ENCODE results near the gene CPT1A.
A peak's percentile ranks its signal among the peaks of the same experiment; 100 is the strongest.

CPT1A gene

DNA sequence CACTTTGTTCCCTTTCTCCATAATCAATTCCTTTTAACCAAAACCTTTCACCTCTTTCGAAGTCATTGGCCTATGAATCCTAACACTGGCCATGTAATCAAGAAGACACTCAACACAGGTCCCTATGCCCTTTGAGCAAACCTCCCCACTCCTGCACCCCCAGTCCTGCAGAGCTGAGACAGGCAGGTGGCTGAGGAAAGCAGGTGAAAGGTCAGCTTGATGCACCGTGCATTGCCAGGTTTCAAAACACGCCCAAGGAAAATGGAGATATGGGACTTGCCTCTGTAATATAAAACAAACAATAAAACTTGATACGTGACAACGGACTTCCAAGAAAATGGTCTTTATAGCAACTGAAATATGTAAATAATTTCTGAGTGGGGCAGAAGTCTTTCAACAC lies 10.6 kb downstream of the CPT1A start:
- no peak for DNase-seq (ENCODE audit: low read depth)

DNA sequence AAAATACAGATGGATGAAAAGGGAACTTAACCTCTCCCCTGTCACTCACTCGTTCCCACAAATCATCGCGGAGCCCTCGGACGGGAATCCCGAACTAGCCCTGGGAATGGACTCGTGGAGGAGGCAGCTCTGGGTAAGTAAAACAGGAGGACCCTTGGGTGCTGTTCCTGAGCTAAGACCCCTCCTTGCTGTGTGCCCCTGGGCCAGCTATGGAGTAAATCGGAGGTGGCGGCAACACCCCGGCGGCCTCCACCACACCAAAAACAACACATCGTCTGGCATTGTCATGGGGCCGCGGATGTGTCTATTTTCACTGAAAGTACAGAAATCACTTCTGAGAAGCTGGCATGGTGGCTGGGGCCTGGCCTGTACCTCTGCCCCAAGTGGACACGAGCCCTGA lies 12.1 kb downstream of the CPT1A start:
- DNase-seq (ENCODE audit: low read depth), result no peak

DNA sequence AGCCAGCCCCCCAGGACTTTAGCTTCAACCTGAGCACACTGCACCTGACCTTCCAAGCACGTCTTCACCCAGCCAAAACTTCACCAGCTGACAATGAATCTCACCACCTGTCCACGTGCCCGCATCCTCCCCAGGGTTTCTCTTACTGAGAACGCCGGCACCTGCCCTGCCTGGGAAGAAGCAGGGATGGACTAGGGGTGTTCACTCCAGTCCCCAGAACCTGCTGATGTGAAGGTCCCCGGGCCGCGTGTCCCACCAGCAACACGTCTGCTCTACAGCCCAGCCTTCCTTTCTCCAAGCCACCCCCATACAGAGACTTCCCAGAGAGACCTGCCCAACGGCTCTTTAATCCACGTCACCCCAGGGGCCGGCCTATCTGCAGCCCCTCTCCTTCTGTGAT lies 12.8 kb downstream of the CPT1A start:
- DNase-seq (ENCODE audit: low read depth), result no peak

DNA sequence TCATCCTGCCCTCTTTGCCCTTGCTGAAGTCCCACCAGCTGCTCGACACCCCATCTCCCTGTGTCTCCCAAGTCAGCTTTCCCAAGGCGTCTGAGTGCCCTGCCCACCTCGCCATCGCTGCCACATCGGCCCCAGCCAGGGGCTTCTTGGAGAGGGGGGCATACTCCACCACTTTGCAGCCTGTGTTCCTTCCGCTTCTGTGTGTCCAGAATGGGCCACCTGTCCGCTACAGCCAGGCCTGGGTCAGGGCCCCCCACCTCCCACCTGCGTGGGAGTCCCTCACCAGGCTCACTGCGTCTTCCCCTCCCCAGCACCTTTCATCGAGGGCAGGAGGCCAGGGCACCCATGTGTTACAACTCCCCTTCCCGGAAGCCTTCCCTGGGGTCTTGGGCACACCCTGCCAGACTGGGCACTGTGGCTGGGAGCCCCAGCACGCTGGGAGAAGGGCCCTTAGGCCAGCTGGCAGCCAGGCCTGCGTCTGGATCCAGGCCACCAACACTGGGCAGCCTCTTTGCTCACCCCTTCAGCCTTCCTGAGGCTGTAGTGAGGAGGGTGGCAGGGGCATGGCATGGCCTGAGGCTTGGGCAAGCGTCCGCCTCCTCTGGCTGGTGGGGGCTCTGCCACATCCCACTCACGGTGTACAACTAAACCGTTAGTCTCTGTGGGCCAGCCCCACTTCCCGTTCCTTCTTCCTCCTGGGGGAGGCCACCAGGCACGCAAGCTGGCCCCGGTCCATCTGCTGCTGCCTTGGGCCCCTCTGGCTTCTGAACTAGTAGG lies 13.4 kb downstream of the CPT1A start:
- no peak for DNase-seq (ENCODE audit: low read depth)

DNA sequence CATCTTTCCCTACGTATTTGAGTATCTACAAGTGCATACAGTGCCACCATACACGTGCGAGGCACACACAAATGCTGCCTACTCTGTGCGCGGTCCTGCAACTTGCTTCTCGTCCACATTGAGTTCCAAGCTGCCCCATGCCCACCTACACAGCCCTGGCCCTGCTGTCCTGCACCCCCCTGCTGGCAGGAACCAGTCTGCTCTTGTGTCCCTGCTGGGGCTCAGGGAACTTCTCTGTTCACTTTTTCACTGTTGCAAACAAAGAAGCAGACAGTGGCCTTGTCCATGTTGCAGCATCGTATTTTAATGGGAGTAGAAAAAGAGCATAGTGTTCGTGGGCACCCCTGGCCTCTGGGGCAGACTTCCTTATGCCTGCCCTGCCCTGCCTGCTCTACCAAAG lies 14.0 kb downstream of the CPT1A start:
- DNase-seq (ENCODE audit: low read depth), result no peak

DNA sequence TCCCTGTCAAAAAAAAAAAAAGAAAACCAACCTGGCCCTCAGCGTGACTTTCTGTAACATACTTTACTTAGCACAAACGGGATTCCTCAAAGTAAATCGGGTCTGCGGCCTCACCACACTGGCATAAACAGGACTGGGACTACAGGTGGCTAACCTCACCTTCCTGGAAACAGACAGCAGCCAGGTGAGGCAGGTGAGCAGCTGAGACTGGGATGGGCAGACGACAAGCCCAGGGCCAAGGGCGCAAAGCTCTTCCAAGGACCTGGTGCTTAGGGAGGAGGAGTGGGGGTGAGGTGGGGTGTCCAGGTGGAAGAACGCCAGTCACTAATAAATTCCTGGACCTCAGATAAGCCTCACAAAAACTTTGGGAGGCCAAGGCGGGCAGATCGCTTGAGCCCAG lies 15.0 kb downstream of the CPT1A start:
- no peak for DNase-seq (ENCODE audit: low read depth)

DNA sequence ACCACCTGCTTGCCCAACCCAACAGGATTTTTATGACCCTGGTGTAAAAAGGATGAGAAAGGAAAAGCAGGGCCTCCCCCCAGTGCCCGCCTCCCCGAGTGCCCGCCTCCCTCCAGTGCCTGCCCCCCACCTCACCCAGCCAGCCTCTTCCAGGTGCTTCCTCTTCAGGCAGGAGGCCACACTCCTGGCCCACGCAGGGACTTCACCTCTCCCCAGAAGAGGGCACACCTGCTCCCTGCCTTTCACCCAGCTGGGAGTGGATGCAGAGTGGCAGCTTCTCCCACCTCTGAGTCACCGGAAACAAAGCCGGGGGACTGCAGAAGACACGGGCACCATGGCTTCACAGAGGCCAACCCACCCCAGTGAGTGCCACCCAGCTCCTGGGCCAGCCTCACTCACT lies 16.1 kb downstream of the CPT1A start:
- DNase-seq (ENCODE audit: low read depth), result peak; percentile 35

DNA sequence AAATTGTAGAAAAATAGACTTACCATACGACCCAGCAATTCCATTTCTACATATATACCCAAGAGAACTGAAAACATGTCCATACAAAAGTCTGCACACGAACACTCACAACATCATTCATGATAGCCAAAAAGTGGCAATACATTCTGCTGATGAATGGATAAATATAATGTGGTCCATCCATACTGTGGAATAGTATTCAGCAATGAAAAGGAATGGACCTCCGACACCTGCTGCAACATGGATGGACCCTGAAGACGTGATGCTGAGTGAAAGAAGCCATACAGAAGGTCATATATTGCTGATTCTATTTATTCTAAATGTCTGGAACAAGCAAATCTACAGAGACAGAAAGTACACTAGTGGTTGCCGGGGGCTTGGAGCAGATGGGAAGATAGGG lies 19.2 kb downstream of the CPT1A start:
- no peak for DNase-seq (ENCODE audit: low read depth)

DNA sequence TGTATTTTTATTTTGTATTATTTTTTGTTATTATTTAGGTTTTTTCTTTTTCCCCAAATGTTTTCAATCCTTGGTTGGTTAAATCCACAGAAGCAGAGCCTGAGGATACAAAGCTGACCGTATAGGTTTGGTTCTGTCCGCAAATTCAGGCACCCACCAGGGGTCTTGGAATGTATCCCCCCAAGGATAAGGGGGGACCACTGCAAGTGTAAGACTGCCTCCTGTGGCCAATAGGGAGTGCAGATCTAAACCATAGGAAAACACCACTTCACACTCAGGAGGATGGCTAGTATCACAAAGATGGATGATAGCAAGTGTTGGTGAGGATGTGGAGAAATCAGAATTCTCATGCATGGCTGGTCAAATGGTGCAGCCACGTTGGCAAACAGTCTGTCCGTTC lies 20.0 kb downstream of the CPT1A start:
- DNase-seq (ENCODE audit: low read depth), result no peak

DNA sequence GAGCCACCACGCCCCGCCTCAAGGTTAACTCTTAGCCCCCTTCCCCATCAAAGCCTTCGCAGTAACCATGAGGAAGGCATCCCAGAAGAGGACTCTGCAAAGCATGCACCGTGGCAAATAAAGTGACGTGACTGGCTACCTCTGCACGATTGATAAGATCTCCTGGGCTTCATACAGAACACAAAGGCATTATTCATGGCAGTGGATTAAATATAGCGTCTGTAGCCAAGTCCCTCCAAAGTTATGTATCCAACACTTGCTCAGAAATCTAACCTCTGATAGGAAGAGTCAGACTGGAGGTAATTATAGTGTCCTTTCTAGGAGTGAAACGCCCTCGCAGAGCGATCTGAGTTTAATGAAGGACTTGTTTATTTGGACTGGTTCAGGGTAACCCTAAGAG lies 22.4 kb downstream of the CPT1A start:
- no peak for DNase-seq (ENCODE audit: low read depth)

DNA sequence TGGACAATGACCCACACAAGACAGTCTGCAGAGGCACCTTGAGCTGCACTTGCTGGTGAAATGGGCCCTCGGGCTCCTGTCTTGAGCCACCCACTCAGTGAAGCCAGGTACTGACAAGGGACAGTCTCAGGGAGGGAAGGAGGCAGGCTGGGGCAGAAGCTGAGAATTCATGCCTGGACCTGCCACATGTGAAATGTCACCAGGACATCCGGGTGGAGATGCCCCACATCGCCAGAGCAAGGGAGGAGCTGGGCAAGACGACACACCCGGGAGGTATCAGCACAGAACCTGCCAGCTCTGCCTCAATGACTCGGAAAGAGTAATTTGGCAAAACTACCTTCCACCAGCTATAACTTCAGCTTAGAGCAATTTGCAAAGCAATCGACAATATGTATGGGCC lies 23.5 kb downstream of the CPT1A start:
- DNase-seq (ENCODE audit: low read depth), result no peak

DNA sequence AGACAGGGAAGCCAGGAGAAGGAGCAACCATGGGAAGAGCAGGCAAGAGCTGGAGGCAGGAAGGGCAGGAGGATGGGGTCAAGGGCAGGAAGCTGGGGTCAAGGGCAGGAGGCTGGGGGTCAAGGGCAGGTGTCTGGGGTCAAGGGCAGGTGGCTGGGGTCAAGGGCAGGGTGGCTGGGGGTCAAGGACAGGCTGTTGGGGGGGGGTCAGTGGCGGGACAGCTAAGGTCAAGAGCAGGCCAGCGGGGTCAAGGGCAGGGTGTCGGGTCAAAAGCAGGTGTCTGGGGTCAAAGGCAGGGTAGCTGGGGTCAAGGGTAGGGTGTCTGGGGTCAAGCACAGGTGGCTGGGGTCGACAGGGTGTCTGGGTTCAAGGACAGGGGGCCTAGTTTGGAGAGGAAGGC lies 24.2 kb downstream of the CPT1A start:
- no peak for DNase-seq (ENCODE audit: low read depth)

DNA sequence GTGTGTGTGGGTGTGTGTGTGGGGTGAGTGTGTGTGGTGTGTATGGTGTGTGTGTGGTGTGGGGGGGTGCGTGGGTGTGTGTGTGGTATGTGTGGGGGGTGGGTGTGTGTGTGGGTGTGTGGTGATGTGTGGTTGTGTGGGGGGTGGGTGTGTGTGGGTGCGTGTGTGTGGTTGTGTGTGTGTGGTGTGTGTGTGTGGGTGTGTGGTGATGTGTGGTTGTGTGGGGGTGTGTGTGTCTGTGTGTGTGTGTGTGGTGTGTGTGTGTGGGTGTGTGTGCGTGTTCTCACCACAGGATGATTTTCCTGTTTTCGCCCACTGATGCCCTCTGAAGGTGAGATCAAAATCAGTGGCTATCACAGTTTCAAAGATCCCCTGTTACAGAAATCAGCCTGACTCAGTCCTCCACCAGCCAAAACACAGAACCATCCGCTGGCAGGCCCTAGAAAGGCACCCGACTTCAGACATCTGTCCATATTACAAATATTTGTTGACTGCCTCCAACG lies 24.7 kb downstream of the CPT1A start:
- DNase-seq (ENCODE audit: low read depth), result no peak

DNA sequence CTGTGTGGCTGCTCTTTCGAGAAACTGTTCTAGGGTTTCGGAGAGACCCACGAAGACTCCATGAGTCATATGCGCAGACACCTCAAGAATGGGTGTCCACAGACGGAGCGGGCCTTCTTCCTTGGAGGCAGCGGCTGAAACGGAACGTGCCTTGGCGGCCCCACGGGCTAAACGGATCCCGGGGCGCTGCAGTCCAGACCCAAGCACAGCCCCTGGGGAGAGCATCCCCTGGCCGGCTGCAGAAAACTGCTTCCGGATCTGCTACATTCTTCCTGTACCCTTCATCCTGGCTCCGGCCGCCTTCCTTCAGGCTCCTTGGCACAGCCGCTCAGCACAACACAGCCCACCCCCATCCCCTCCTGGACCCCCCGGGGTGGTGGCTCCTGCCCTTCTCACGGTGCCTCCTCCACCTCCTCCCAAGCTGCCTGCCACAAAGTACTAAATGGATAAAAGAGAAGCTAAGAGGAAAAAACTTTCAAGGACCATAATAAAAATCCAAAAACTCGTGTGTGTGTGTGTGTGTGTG lies 25.4 kb downstream of the CPT1A start:
- DNase-seq (ENCODE audit: low read depth), result no peak

DNA sequence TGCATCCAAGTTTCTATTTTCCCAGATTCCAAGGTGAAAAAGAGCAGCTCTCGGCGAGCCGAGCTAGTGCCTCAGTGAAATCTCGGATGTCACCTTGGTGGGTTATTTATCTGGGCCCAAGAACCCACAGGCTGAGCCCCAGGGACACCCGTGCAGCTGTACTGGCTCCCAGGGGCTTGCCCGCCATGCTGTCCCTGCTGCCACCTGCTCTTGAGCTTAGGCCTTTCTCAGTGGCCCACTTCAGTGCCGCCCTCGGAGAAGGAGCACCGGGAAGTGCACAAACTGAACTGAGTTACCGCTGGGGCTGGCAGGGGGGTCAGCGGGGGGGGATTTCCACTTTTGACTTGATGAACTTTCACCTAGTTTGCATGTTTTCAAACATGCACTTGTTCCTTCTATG lies 27.9 kb downstream of the CPT1A start:
- no peak for DNase-seq (ENCODE audit: low read depth)

DNA sequence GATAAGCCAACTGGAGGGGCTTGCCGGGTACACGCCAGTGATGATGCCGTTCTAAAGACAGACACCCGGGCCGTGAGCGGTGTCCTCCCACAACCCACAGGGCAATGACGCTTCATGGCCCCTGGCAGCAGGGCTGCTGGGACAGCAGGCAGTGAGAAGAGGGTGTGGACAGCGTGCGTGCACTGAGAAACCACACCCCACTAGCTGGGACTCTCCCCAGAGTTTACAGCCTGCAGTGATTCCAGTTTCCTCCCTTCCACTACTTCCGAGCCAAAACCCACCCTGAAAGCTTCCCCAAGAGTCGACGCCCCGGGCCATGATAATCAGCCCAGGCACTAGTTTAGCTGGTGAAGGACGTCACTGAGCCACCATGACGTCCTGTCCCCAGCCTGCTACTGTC lies 29.2 kb downstream of the CPT1A start:
- no peak for DNase-seq (ENCODE audit: low read depth)

DNA sequence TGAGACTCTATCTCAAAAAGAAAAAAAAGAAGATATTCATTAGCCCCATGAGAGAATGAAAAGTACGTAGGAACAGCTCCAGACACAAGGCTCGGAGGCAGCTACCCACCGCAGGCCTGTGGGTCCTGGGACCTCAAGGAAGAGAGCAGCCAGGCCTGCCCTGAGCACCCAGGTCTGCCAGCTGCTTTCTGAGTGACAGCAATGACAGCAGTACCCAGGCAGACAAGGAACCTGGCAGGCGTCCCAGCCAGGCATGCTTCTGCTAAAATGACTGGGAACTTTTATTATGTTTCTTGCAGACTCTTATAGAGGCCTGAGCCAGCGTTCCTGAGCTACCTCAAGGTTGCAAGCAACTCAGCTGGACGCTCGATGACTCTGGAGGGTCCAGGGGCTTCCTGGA lies 31.6 kb downstream of the CPT1A start:
- DNase-seq (ENCODE audit: low read depth), result no peak

DNA sequence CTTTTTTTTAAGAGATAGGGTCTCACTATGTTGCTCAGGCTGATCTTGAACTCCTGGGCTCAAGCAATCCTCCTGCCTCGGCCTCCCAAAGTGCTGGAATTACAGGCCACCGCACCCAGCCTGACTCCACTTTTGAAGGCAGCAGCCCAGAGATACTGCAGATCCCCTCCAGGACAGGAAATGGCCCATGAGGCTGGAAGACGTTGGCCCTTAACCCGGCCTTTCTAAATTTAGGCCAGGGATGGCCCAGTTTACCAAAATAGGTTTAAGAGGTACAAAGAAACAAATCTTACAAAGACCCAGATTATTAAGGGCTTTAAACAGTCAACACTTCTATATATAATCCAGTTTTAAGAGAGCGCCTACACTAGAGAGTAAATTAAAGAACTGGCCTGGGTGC lies 32.2 kb downstream of the CPT1A start:
- DNase-seq (ENCODE audit: low read depth), result no peak

DNA sequence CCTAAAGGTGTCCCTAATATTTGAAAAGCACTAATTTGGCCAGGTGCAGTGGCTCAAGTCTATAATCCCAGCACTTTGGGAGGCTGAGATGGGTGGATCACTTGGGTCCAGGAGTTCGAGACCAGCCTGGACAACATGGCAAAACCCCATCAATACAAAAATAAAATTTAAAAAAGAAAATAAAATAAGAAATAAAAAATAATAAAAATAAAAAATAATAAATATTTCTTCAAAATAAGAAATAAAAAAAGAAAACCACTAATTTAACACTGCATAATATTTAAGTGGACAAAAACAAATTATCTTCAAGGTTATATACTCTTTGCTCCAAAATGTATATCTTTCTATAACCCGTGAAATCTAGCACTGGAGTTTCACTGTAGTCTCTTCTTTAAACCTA lies 32.9 kb downstream of the CPT1A start:
- DNase-seq (ENCODE audit: low read depth), result no peak

DNA sequence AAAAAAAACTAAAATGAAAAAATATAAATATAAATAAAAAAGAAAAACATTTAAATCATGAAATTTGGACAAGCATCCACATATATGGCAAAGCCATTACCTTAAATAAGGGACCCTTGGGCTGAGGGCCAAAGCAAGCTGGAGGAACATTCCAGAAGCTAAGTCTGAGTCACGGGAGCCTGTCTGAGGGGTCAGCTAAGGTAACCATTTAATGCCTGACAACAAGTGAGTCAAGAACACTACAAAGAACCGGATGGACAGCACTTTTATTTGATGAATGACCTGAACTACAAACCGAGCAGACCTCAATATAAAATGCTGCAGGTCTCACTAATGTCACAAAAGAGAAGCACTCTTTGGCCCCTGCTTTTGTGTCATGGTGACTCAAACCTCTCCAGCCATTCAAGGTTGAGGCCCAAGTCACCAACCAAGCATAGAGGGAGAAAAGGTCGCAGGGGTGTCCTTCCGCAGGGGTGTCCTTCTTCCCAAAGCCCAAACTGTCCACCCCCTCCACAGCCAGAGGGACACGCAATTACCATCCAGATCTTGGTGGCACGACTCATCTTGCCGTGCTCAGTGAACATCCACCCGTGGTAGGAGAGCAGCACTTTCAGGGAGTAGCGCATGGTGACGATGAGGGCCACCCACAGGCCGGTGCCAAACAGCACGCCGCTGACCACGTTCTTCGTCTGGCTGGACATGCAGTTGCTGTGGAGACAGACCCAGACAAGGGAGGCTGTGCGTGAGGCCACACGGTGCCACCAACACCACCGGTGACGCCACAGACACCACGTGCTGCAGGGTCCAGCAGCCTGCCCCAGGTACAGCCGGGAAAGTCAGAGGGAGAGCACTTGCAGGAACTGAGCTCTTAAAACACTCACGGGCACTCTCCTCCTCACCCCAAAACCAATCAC lies 34.5 kb downstream of the CPT1A start:
- no peak for DNase-seq (ENCODE audit: low read depth)

DNA sequence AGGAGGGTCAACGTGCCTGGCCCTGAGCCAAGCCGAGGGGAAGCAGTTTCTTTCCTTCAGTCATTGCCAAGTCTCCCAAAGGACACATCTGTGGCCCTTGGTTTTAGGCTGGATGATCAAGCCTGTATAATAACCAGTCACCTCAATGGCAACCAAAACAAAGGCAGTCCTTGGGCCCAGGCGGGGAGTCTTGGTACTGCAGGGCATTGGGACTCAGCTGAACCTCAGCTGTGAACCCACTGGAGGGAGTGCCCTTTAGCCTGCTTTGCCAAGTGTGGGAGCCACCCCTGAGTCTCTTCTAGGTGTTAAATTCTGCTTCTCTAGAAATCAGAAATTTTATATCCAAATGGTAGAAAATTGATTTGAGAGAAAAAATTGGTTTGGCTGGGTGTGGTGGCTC lies 36.9 kb downstream of the CPT1A start:
- no peak for DNase-seq (ENCODE audit: low read depth)

DNA sequence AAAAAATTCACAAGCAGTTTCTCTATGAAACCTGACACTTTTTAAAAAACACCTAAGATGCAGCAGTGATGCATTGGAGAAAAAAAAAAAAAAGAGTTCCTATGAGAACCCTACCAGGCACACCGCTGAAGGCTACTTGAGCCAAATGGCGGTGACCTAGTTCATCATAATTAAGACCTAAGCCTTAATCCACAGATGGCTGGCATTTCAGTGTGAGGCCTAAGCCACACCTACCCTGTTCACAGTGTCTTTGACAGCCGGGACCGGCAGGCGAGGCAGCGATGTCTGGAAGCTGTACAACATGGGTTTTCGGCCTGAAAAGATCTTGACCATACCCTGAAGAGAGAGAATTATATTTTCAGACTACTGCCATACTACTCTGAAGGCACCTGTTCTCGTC lies 38.0 kb downstream of the CPT1A start:
- DNase-seq (ENCODE audit: low read depth), result no peak

DNA sequence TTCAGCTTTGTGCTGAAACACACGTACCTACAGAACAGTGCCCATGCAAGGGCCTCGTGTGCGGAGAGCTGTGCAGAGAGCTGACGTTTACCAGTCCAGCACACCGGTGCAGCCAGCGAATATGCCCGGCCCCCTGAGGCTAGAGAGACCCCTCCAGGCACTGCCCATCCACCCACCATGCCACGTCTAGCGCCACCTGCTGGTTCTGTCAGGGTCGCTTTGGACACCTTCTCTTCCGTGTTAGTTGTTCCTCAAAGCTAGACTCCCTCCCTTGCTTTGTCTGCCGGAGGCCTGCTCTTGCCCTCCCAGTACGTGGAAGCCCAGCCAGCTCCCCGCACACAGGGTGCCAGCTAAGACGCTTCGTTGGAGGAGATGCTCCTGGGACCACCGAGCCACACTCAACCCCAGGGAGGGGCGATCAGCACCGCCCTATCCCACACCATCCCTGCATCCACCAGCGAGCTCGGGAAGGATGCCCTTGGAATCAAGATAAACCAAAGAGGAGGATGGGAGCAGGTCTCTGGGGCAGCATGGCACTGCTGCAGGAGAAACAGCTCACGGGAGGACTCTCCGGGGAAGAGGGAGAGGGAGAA lies 43.4 kb downstream of the CPT1A start:
- peak; percentile 19 for DNase-seq (ENCODE audit: low read depth)
